ENCODE measurements around the gene KRT34.

- no peak for TF ChIP-seq ZNF70 (CRISPR knock-in tag; IDR thresholded peaks at IDR 0.05)
- TF ChIP-seq BACH2 (CRISPR knock-in tag; IDR thresholded peaks at IDR 0.05; ENCODE audit: borderline replicate concordance) = no peak
- TF ChIP-seq PPARA (CRISPR knock-in tag; IDR thresholded peaks at IDR 0.05; ENCODE audit: borderline replicate concordance) = no peak
- no peak for TF ChIP-seq ZFP3 (CRISPR knock-in tag; IDR thresholded peaks at IDR 0.05)
- no peak for TF ChIP-seq ZNF8 (CRISPR knock-in tag; IDR thresholded peaks at IDR 0.05)
- TF ChIP-seq ZC3H10 (CRISPR knock-in tag; IDR thresholded peaks at IDR 0.05) = no peak
- no peak for TF ChIP-seq ARNTL (CRISPR knock-in tag; IDR thresholded peaks at IDR 0.05; ENCODE audit: borderline replicate concordance, low read depth)
- TF ChIP-seq ESRRG (CRISPR knock-in tag; IDR thresholded peaks at IDR 0.05) = no peak
- no peak for TF ChIP-seq PATZ1 (CRISPR knock-in tag; IDR thresholded peaks at IDR 0.05; ENCODE audit: borderline replicate concordance)
- TF ChIP-seq ZFP30 (CRISPR knock-in tag; IDR thresholded peaks at IDR 0.05) = no peak
- TF ChIP-seq CREB5 (CRISPR knock-in tag; IDR thresholded peaks at IDR 0.05; ENCODE audit: low read depth) = no peak
- no peak for TF ChIP-seq SNAI2 (CRISPR knock-in tag; IDR thresholded peaks at IDR 0.05)
- no peak for TF ChIP-seq RARB (CRISPR knock-in tag; IDR thresholded peaks at IDR 0.05)
Observed at GRCh38 chr17:41416479-41416878, 34.4 kb upstream of the KRT34 start.

All from SK-N-SH treated with all-trans-retinoic acid at 6 μM for 48 hours (cell line).